Stimulated activated CD8-positive, alpha-beta memory T cell treated with anti-CD3 and anti-CD28 coated beads, Interleukin-12 subunit alpha, Interleukin-12 subunit beta, amount 100 ng/mL, for 4 hours (primary cell): ENCODE measurements around the gene SPINK6.

Experiments used
- DNase-seq: peaks from one replicate; pipeline ENCODE4 v3.0.0-alpha.2; 2020; ENCODE audit warnings: low read depth

Gene SPINK6, protein sequence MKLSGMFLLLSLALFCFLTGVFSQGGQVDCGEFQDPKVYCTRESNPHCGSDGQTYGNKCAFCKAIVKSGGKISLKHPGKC

DNA sequence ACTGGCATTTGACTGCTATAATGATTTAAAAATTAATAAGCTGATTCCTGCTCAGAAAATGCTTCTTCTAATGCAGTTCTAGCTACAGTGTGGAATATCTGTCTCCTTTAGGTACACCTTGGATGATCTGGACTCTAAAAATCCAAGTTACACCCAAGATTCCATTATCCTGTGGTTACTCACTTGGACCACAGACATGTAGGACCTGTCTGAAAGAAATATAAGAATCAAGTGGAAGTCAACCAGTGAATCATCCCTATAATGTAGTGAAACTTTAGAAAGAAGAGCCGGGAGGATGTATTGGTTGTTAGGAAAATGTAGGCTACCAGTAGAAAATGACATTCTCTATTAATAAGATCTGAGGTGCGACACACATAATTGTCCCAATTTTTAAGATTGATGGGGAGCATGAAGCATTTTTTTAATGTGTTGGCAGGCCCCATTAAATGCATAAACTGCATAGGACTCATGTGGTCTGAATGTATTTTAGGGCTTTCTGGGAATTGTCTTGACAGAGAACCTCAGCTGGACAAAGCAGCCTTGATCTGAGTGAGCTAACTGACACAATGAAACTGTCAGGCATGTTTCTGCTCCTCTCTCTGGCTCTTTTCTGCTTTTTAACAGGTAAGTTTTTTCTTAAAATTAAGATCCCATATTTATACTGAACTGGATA, at the start of gene SPINK6:
SPINK6 (plus strand) TSS at position 512 of the 673 bp plus-strand sequence; CDS start at position 567, 55 bp downstream.
- no peak for DNase-seq

DNA sequence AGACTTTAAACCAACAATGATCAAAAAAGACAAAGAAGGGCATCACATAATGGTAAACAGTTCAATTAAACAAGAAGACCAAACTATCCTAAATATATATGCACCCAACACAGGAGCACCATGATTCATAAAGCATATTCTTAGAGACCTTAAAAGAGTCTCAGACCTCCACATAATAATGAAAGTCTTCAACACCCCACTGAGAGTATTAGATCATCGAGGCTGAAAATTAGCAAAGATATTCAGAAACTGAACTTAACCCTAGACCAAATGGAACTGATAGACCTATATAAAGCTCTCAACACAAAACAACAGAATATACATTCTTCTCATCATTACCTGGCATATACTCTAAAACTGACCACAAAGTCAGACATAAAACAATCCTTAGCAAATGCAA, 46.2 kb upstream of the SPINK6 start:
- no peak for DNase-seq

DNA sequence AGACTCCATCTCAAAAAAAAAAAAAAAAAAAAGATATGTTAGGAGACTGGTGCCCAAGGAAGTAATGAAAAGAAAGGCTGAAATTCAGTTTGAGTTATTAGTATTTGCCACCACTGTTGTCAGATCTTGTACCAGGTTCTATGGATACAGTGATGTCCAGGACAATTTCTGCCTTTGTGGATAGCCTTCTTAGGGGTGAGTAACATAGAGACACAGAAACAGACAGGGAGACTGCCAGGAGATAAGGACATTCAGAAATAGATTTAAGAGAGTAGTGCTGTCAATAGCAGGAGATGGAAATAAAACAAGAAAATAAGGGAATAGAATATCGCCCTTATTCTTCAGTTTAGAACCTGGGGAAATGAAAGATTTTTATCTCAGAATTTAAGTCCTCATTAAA, 40.8 kb upstream of the SPINK6 start:
- DNase-seq = no peak

DNA sequence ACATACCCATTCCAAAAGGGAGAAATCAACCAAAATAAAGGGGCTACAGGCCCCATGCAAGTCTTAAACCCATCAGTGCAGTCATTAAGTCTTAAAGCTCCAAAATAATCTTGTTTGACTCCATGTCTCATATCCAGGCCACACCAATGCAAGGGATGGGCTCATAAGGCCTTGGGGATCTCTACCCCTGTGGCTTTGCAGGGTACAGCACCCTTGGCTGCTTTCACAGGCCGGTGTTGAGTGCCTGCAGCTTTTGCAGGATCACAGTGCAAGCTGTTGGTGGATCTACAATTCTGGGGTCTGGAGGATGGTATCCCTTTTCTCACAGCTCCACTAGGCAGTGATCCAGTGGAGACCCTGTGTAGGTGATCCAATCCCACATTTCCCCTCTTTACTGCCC, 39.5 kb upstream of the SPINK6 start:
- DNase-seq = no peak

DNA sequence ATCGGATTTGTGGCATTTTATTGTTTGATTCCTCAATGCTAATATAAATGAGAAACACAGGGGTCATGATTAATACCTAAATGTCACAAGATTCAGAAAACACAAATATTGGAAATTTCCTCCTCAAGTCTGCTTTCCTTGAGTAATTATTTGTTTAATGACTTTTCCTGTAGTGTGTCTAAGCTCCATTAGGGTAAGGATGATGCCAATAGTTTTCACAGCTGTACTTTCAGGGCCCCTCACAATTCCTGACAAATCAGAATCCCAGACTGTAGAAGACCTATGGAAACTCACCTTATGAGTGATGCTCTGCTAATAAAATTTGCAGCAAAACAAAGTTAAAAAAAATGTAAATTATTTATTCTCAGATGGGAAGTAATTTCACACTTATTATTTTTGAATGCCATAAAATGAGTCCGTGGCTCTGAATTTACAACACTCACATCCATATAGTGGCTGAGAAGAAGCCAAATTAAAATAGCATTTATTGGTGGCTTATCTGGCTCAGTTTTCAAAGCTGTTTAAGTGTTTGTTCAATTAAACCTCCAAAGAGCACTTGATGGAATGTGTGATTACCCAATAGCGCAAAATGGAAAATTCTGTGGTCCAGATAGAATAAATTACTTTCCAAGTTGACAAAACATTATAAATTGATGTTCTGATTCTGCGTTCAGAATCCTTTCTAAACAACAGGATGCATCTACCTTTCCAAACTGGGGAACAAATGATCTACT, 36.1 kb upstream of the SPINK6 start:
- no peak for DNase-seq

DNA sequence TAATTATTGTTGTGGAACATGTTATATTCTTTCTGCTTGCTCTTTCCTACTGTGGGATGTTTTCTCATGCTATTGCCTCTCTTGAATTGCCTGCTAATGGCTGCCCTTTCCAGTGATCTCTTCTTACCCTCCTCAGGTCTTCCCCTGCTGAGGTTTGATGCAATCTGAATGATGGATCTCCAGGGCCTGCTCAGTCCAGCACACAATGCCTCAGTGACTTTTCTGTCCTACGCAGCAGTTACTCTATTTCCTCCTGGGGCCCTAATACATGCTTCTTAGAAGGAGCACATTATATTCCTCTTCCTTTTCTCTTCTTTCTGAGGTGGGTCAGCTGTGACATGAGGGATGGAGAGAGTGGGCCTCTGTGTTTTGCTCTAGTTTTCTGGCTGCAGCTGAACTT, 34.6 kb upstream of the SPINK6 start, which contains the start of gene SPINK14:
SPINK14 (plus strand) TSS at position 301 of the 400 bp plus-strand sequence. CDS start 1,187 bp downstream, outside the sequence.
- no peak for DNase-seq

DNA sequence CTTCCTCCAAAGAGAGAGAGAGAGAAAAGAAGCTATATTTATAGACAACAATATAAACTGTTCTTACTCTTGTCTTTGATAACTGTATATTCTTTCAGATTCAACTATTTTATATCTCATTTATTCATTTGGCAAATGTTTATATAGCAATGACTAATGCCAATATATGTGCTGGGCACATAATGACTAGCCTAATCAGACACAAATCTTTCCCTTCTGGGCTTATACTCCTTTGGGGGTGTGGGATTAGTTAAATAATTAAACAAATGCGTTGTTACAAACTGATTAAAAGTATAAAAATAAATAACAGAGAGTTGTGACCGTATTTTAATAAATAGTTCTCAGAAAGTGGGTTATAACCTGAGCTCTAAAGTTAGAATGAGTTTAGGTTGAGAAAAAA, 30.5 kb upstream of the SPINK6 start:
- DNase-seq = no peak

DNA sequence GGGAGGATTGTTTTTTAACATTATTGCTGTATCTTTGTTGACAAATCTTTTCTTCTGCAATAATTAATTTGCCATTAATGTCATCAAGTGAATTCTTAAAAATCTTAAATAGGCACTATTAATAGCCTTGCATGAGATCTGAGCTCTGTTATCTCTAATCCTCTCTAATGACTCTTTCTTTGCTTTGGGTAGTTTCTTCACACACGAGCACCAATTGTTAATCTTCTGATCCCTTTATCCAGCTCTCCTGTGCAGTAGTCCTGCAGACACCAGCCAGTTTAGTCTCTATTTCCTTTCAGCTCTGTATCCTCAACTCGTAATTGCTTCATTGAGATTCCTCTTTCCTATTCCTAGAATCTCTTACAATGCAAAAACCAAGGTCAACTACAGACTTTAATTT, 26.4 kb upstream of the SPINK6 start:
- no peak for DNase-seq

DNA sequence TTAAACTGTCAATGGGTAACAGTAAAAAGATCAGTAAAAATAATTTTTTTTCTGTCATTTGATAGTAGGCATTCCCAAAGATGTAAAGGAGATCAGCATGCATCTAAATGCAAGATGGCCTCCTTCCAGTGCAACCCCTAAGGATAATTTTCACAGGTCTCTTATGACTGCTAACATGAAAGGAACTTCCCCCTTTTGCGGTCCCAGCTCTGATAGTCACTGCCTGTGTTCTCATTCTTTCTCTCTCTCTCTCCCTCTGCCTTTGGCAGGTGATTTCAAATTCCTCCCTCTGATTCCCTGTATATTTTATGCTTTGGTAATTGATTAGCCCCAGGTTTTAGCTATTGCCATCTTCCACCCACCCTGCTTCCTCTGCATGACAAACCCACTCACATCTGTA, 25.6 kb upstream of the SPINK6 start:
- DNase-seq = no peak

DNA sequence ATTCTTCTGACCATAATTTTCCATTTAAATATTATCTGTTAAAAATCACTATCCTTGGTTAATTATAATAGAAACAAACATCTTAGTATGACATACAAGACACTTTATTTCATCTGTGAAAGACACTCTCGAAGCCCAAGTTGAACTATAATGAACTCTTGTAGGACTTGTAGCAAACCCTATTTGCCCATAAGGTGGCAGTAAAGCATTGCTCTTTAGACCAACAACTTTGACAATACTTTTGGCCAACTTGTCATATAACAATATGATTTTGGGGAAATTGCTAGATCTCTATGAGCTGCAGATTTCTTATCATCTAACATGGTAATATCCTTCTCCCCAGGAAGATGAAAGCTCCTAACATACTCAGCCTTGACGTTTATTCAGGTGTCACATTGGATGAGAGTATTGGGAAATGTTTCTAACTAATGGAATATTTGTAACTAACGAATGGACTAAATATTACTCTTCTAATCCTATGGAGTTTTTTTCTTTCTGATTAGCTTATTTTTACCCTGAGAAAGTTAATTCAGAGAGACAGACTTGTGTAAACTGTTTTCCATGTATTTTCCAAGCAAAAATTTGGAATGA, 23.5 kb upstream of the SPINK6 start:
- no peak for DNase-seq

DNA sequence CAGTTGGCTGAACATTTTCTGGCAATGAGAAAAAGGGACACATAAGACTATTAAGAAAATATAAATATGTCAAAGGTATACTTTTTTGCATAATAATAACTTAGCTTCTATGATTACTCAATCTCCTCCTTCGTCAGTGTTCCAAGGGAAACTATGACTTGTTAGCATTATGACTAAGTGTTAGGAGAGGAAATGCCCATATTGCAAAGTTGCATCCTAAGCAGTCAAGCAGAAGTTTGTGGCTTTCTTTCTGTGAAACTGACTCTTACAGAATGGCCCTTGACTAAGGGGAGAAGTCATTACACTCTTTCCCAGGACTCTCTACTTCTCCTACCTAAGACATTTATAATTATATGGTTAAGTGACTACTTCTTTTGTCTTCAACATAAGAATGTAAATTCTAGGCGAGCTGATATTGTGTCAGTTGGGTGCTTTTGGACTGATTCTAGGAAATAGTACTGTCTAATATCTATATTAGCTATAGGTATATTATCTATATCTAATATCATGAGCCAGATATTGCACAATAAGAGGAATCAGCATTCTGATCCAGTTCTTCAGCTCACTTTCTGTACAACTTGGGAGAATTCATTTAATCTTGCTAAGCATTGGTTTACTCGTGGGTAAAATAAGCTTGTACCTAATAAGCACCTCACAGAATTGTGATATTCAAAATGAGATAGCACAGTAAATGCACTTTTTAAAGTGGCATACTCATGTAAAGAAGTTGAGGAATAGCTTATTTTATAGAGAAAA, 16.4 kb upstream of the SPINK6 start:
- no peak for DNase-seq

DNA sequence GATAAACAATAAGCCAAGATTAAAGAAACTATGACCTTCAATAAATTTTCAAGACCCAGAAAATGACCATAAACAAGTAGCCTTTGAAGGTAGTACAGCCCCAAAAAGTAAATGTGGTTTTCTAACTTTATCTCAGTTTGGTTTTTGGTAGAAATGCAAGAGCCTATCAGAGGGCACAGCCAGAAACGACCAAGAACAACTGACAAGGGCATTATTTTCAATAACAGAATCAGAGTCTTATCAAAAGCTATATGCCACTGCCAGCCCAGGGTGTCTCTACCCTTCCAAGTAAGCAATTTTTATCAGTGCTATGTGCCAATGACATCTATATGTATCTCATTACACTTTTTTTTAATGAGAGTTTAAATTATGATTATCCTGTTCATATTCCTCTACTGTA, 11.8 kb upstream of the SPINK6 start:
- DNase-seq = no peak

DNA sequence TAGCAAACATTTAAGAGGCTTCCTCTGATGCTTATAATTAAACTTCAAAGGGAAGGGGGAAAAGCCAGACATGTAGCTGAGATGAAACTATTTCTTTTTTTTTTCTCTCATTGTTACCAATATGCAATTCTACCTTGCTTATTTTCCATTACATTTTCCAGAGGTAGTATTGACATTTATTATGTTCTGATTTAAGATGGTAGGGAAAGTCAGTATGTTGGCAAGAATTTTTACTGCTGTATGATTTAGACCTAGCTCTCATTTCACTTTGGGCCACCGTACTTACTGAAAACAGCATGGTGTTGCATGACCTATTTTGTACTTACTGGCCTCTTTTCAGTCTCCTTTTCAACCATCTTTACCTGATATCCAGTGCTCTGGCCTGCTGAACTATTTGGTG, 9.6 kb upstream of the SPINK6 start:
- no peak for DNase-seq

DNA sequence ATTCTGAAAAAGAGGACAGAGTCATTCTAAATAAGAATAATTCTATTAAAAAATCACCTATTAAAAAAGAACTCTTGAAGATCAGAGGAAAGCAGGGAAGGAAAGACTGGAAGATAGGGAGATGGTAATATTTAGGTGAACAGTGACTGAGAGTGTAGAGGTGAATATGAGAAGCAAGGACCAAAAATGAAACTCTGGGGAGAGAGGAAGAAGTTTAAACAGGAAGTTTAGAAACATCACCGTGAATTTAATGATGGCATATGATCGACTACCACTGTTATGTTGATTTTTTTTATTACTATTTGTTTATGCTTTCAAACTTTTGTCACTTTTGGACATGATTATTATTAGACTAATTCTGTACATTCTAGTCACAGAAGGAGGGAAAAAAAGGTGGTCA, 1.7 kb upstream of the SPINK6 start:
- no peak for DNase-seq

DNA sequence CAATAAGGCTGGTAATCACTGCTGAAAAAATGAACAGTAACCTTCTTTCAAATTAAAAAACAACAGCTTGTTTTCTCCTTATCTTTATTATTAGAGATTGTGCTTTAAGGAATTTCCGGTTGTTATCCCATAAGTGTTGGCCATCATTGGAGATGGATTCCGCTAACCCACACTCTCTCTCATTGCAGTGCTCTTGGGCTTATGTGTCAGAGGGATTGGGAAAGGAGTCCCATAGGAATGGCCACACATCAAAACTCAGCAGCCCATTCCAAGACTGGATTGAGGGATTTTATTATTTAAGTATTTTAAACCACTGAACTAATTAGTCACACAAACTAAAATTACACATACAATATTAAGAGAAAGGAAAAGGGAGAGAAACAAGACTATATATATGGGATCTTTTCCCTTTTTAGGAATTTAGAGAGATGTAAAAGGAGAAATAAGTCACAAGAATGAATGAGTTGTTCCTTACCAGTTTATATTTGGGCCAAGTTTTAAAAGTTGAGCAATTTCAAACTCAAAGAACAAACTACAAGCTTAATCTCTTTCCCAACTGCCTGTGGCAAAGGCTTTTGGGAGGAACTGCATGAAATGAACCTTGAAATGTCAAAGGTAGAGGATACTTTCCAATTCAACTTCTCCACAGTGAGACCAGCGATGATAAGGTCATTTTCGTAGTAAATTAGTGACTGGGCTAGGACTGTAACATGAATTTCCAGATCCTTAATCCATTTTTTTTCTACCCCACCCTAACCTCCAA, 2.4 kb downstream of the SPINK6 start:
- DNase-seq = no peak

DNA sequence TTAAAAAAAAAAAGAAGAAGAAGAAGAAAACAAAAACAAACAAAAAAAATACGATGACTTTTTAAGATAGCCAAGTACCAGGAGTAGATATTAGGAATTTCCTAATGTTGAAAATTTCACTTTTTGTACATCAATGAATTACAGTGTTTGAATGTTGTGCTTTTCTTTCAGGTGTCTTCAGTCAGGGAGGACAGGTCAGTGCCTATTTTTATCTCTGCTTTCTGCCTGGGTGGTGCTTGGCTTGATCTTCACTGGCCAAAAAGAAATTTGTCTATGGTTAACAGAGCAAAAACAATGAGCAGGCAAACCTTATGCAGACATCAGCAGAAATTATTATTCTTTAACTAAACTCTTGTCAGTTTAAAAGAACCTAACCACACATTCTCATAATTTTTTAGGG, 3.0 kb downstream of the SPINK6 start:
- no peak for DNase-seq

DNA sequence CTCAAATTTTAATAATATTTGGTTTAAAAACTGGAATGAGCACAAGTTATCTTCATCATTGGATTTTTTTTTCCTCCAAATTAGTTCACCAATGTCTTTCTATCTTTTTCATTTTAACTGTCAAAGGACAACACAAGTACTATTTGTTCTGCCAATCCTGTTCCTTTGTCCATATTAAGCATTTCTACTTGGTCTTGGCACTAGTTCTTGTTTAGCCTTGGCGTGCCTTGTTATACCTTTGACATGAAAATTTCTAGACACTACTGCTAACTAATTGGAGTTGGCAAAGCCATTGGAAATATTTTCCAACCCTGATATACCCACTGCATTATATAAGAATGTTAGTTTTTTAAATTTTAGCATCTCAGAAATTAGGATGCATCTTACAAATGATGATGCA, 3.8 kb downstream of the SPINK6 start:
- no peak for DNase-seq

DNA sequence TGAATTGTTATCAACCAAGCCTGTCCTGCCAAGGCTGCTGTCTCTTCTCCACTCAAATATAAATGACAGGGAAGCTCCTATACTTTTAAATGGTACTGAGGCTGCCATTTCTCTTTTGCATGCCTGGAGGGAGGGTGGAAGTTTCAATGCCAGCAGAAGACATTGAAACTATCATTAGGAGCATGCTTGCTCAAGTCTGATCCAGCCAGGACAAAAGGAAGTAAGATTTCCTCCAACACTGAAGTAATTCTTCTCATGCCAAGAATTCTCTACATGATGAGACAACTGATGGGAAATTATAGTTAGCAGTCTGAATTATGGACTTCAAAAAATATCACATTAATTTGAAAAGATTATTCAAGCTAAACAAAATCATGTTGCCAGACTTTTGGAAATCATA, 5.4 kb downstream of the SPINK6 start:
- no peak for DNase-seq

DNA sequence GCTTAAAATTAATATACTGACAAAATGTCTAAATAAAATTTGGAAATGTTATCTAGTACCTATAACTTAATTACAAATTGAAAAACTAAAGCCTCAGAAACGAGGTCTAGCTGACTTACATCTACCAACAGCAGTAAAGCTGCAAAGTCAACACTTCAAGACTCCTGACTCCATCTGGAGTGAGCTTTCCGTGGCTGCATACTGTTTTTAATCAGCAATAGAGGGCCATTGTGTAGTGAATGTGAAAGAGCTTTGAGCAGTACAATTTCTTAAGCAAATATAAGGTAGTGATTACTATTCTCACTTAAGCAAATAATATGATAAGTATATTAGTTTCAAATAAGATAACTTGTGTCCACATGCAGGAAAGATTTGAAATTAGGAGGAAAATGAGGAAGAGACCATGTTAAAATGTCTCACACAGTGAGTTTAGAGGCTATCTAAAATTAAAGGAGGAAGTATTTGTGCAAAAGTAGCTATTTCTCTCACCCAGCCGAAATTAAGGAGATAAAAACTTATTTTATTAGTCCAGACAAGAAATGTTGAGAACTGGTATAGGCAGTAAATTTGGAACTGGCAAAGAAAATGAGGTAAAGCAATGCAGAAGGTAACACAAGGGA, 6.4 kb downstream of the SPINK6 start:
- no peak for DNase-seq

DNA sequence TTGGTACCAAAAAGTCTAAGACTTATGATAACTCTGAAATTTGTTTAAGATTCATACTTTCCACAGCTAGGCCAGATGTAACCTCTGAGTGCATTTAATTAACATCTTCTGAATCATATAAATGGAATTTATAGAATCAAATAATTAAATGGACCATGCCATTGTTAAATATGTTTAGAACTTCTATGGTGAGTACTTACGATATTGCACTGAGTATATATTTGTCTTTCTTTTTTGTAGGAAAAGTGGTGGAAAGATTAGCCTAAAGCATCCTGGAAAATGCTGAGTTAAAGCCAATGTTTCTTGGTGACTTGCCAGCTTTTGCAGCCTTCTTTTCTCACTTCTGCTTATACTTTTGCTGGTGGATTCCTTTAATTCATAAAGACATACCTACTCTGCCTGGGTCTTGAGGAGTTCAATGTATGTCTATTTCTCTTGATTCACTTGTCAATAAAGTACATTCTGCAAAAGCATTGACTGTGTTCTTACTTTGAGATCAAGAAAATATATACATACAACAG, 11.9 kb downstream of the SPINK6 start:
- DNase-seq = no peak

DNA sequence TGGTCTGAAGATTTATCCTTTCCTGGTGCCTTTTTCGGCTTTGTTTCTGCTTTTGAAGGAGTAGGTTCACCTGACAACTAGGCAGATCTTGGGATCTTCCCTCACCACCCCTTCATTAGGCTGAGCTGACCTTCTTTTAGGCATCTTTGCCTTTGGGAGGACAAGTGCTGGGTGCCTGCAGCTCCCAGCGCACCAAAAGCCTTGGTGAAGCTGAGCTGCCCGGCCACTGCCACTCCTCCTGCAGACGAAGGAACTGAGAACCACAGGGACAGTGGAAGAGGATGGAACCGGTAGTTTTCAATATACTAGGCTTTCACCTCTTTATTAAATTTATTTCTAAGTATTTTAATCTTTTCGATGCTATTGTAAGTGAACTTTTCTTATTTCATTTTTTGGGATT, 18.7 kb downstream of the SPINK6 start:
- DNase-seq = no peak
